Hematopoietic multipotent progenitor cell treated with erythropoietin and hydrocortisone succinate and interleukin-3 and kit ligand, for 15 days (in vitro differentiated cells): Measurements from ENCODE around the gene PRR29.

ENCODE experiments used
- DNase-seq: peaks from one replicate; pipeline ENCODE4 v3.0.0-alpha.2; 2015; ENCODE audit warnings: low spot score

The PRR29 gene

DNA sequence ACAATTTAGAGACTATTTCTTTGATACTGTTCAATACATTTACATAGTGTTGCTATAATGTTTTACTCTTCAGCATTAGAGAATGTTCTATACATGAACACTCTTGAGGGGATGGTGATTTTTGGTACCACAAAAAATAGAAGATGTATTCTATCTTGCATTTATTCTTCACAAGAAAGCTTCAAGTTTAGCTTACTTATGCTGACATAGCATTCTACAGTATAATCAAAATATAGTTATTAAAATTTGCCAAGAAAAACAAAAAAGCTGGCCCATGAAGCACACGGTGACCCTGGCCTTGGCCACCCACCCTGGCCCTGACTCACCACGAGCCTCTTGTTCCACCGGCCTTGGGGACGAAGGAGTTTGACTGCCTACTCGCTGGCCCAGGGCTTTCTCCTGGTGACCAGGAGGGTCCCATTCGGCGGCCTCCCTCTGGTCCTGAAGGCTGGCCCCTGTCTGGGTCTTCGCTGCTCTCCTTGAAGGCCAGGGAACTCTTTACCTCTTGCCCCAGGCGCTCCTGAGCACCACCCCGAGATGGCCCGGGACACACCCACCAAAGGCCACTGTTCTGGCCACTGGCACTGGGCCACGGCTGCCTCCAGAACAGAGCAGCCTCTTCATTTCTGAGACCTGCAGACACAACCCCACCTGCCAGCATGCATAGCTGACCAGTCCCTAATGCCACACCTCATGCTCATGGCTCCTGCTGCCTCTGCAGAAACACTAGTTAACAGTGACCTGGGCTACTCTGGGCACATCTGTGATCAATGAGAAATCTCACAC lies 44.7 kb downstream of the PRR29 start:
- no peak for DNase-seq

DNA sequence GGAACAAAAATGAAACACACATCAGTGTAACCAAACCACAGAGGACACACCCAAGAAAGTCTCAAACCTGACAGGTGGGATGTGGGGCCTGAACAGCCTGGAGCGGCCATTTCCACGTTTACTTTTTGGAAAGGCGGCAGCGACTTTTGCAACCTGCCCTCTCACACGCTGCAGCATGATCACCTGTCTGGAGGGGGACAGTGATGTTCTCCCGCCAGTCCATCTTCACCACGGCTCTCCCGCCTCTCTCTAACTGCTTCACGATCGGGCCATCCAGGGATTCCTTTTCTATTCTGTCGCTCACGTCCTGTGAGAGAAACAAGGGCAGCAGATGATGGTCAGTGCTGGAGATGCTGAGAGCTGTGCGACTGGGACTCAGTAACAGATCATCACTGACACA lies 47.0 kb downstream of the PRR29 start:
- DNase-seq, result no peak

DNA sequence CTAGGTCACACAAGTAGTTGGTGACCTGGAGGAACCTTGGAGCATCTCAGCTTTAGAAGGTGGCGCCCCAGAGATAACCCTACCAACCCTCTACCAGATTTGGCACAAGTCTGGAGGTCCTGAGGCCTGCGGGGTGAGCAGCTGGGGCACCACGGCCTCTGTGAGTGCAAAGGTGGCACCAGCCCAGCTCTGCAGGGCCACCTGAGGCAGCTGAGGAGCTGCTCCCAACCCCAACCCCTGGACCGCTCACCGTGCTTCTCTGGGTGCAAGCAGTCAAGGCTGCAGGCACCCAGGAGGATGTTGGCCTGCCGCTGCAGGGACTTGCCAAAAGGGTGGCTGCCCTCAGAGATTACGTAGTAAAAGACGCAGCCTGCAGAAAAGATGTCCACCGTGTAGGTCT lies 50.7 kb downstream of the PRR29 start:
- DNase-seq, result no peak

DNA sequence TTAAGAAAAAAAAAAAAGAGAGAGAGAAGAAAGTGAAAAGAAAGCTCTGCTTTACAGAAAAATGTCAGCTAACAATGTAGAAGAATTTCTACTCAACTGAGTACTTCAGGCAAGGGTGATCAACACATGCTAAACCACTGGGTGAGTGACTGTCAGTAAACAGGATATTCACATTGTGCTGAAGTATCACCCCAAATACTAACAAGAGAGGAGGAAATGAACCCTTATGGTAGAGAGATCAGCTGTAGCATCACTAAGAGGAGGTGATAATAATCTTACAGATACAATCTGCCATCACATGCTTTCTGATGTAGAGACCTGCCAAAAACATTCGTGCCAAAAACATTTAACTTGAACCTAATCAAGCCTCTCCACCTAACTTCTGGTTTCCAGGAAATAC lies 53.0 kb downstream of the PRR29 start:
- DNase-seq, result no peak

DNA sequence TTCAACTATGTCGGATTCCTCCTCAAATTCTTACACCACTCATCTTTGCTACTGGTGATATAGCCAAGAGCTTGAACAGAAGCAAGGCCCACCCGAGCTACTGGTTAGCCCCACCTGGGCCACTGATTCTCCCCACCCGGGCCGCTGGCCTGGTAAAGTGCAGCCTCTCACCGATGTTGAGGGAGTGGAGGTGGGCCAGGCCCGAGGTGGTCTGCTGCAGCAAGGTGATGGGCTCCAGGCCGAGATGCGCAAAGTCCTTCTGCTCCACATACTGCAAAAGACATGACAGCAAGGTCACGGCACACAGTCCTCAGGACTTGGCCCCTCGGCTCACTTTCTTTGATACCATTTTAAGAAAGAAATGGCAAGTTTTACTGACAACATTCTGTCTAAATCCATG lies 55.0 kb downstream of the PRR29 start:
- DNase-seq, result no peak
